ENCODE data around the gene AP4S1. TPM values are rescaled to one million over a fixed set of nuclear protein-coding genes. Genes with fewer than 3 reads are reported as not detected.
"Not testable (repeated sequence)": the region's sequence is repeated elsewhere in the genome, so short reads cannot be mapped to it uniquely, and the experiment has no call there.

Gene AP4S1
- polyA plus RNA-seq, 1 donor from 2014 or later: 9.7 TPM

- H3K36me3 Mint-ChIP-seq: peaks cover 10% of the 10 kb centered on the region
- peaks cover 0 to 2% (median 0%) of the 10 kb centered on the region in 3 donors for H3K4me1 Mint-ChIP-seq
- no peak overlapping the region for H3K4me3 Mint-ChIP-seq
- peak overlapping the region in 1 of 3 donors; percentile 49 for H3K27ac Mint-ChIP-seq
- H3K27me3 Mint-ChIP-seq: no peaks in the 10 kb centered on the region
- peaks cover 2 to 6% (median 4%) of the 10 kb centered on the region in 3 donors for H3K9me3 Mint-ChIP-seq
Measured at GRCh38 chr14:31075144-31075543, 49.7 kb downstream of the AP4S1 start.

- H3K9me3 Mint-ChIP-seq: peaks cover 2 to 6% (median 4%) of the 10 kb centered on the region in 3 donors
- peaks cover 10% of the 10 kb centered on the region for H3K36me3 Mint-ChIP-seq
- H3K27me3 Mint-ChIP-seq: no peaks in the 10 kb centered on the region
- peak overlapping the region in 2 of 3 donors; percentile 2 to 50 for H3K27ac Mint-ChIP-seq
- no peak overlapping the region for H3K4me3 Mint-ChIP-seq
- H3K4me1 Mint-ChIP-seq: no peaks in the 10 kb centered on the region
Measured at GRCh38 chr14:31078766-31079165, 53.3 kb downstream of the AP4S1 start.

DNA sequence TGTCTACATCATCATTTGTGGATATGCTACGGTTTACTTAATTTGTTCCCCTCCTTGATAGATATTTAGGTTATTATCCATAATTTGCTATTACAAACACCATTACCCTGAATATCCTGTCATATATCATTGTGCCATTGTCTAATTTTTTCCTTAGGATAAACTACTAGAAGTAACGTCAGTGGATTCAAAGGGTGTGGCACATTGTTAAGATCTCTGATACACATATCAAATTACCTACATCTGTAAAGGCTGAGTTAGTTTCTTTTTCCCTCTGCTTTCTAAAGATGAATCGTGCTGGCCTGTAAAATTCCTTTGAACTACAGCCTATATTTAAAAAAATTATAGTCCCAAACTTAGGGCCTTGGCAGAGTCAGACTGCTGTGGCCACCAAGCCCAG is 54.6 kb downstream of the AP4S1 start:
- peaks cover 8% of the 10 kb centered on the region for H3K36me3 Mint-ChIP-seq
- no peaks in the 10 kb centered on the region for H3K27me3 Mint-ChIP-seq
- peak overlapping the region in 1 of 3 donors; percentile 28 for H3K27ac Mint-ChIP-seq

GRCh38 chr14:31080484-31080883 is 55.0 kb downstream of the AP4S1 start:
- peaks cover 0 to under 1% (median 0%) of the 10 kb centered on the region in 3 donors for H3K9me3 Mint-ChIP-seq
- no peaks in the 10 kb centered on the region for H3K27me3 Mint-ChIP-seq
- H3K36me3 Mint-ChIP-seq: peaks cover 5% of the 10 kb centered on the region
- peaks cover 5 to 8% (median 6%) of the 10 kb centered on the region in 3 donors for H3K4me1 Mint-ChIP-seq
- H3K27ac Mint-ChIP-seq: peak overlapping the region in 1 of 3 donors; percentile 28
- no peak overlapping the region for H3K4me3 Mint-ChIP-seq

More for the DNA sequence above, 54.6 kb downstream of the AP4S1 start:
- H3K9me3 Mint-ChIP-seq: peaks cover 1 to 5% (median 2%) of the 10 kb centered on the region in 3 donors
- no peak overlapping the region for H3K4me3 Mint-ChIP-seq
- H3K4me1 Mint-ChIP-seq: peaks cover 5 to 8% (median 6%) of the 10 kb centered on the region in 3 donors

DNA sequence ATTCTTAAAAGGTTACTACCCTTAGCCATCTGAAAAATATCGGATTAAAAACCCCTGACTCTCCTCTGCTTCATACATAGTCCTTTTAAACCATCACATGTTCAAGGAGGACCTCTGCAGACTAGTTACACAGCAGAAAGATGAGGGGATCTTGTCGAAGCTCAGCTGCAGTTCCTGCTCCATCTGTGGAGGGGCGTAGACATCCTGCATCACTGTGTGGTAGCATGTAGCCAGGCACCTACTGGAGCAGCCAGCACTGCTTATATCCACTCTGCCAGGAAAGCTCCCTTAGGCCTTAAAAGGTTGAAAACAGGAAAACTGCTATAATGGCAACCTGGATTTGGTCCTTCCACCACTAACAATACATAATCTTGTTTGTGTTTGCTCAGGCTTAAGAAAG is 58.3 kb downstream of the AP4S1 start:
- Mint-ChIP-seq H3K4me1 (peaks cover 5 to 8% (median 6%) of the 10 kb centered on the region in 3 donors), H3K9me3 (no peaks in the 10 kb centered on the region), H3K27ac (peak overlapping the region in 1 of 3 donors; percentile 15), H3K27me3 (no peaks in the 10 kb centered on the region), H3K36me3 (no peaks in the 10 kb centered on the region), H3K4me3 (no peak overlapping the region)

DNA sequence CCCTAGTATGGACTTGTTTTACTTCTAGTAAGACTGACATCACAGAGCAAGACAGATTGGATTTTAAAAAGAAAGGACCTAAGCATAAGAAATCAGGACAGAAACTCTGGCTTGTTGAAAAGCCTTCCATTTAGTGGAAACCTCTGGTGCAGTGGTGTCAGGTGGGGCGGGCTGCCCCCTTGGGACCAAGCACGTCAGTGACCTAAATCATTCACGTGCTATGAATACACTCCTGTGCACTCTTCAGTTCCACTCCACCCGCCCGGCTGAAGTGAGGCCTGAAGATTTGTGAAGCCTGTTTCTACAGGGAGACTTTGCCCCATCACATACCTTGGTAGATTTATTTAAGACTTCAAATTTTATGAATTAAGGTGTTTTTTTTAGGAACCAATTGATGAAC is 58.9 kb downstream of the AP4S1 start:
- H3K9me3 Mint-ChIP-seq: no peaks in the 10 kb centered on the region
- no peaks in the 10 kb centered on the region for H3K27me3 Mint-ChIP-seq
- H3K4me1 Mint-ChIP-seq: peaks cover 5 to 8% (median 6%) of the 10 kb centered on the region in 3 donors
- H3K4me3 Mint-ChIP-seq: no peak overlapping the region
- H3K36me3 Mint-ChIP-seq: no peaks in the 10 kb centered on the region
- H3K27ac Mint-ChIP-seq: peak overlapping the region in 2 of 3 donors; percentile 15 to 46

DNA sequence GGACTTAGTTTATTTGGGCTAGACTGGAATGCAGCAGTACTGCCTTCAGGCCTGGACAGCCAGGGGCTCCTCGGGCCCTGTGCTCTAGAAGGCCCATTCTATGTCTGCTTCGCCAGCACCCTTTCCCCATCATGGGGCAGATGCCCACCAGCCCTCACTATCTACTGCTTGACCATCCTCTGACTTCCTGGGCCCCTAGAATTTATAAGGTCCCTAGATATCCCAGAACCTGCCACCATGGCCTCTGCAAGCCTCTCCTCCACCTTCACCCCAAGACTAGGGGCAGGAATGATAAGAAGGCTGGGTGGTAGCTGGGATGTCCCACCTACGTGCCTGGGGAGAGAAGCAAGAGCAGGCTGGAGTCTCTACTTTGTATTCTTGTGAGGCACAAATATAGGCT is 59.6 kb downstream of the AP4S1 start:
- Mint-ChIP-seq H3K4me3 (no peak overlapping the region), H3K4me1 (peaks cover 5 to 8% (median 6%) of the 10 kb centered on the region in 3 donors), H3K27me3 (no peaks in the 10 kb centered on the region), H3K27ac (no peak overlapping the region), H3K9me3 (no peaks in the 10 kb centered on the region), H3K36me3 (no peaks in the 10 kb centered on the region)

DNA sequence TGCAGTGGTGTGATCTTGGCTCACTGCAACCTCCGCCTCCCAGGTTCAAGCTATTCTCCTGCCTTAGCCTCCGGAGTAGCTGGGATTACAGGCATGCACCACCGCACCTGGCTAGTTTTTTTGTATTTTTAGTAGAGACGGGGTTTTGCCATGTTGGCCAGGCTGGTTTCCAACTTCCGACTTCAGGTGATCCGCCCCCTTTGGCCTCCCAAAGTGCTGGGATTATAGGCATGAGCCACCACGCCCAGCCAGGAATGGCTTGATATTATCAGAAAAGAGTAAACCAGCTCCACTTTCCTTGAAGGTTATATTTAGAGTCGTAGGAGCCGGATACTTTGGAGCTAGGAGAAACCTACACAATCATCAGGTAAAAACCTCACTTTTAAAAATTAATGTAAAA is 61.0 kb downstream of the AP4S1 start:
- H3K9me3 Mint-ChIP-seq, H3K27me3 Mint-ChIP-seq, H3K4me1 Mint-ChIP-seq, H3K27ac Mint-ChIP-seq, H3K36me3 Mint-ChIP-seq, H3K4me3 Mint-ChIP-seq: not testable (repeated sequence)

DNA sequence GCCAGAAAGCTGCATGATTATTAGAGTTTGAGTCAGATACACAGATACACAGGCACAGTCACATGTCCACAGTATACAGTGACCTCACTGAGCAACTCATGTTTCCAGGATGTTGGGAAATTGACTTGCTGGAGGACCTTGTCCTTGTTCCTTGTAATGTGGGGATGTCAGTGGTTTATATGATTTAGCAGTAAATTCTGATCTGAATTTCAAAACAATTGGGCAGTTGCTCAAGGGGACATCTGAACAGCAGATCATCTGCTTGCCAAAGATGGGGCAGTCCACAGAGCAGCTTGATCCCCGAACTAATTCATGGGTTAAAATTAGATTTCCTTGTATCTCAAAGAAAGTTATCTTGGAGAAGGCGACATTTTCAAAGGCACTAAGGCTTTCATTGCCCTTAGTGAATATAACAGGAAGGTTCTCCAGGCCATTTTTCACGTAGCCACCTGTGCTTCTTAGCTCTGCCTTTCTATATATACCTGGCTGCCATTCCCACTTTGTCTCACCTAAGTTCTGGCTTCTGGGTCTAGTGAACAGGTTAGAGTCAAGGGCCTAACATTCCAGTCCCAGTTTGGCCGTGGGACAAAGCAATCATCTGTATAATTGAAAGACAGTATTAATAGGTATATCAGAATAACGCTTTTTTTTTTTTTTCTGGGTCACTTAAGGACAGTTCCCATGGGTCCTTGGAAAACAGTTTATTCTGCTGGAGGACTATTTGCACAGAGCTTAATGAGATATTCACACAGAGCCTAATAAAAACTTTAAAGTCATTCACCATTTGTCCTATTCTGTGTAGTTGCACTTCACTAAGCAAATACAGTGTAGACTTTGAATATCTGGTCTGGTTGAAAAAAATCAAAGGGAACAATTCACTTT is 65.7 kb downstream of the AP4S1 start:
- H3K27ac Mint-ChIP-seq: peak overlapping the region in 1 of 3 donors; percentile 36
- H3K4me1 Mint-ChIP-seq: no peaks in the 10 kb centered on the region
- H3K4me3 Mint-ChIP-seq: no peak overlapping the region
- H3K27me3 Mint-ChIP-seq: no peaks in the 10 kb centered on the region
- no peaks in the 10 kb centered on the region for H3K36me3 Mint-ChIP-seq
- no peaks in the 10 kb centered on the region for H3K9me3 Mint-ChIP-seq

DNA sequence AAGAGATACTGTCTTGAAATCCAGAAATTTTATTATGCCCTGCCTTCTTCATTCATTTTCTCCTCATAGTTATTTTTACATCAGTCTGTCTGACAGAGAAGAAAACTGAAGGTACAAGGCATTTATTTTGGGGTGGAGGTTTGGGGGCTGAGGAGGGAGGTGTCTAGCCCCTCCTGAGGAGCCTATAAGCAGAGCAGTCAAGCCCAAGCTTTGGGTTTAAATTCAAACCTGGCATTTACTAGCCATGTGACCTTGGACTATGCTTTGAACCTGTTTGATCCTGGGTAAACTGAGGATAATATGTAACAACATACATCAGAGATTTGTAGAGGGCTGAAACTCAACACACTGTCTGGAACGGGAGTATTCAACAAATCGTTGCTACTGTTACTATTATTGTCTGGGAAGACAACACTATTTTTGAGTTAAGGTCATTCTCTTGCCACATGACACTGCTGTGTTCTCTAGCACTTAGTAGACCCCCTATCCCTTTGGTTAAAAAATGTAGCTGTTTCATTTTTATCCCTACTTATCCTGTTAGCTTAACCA is 66.8 kb downstream of the AP4S1 start:
- Mint-ChIP-seq H3K36me3 (no peaks in the 10 kb centered on the region), H3K4me1 (no peaks in the 10 kb centered on the region), H3K4me3 (no peak overlapping the region), H3K9me3 (no peaks in the 10 kb centered on the region), H3K27ac (peak overlapping the region in 1 of 3 donors; percentile 36), H3K27me3 (no peaks in the 10 kb centered on the region)

DNA sequence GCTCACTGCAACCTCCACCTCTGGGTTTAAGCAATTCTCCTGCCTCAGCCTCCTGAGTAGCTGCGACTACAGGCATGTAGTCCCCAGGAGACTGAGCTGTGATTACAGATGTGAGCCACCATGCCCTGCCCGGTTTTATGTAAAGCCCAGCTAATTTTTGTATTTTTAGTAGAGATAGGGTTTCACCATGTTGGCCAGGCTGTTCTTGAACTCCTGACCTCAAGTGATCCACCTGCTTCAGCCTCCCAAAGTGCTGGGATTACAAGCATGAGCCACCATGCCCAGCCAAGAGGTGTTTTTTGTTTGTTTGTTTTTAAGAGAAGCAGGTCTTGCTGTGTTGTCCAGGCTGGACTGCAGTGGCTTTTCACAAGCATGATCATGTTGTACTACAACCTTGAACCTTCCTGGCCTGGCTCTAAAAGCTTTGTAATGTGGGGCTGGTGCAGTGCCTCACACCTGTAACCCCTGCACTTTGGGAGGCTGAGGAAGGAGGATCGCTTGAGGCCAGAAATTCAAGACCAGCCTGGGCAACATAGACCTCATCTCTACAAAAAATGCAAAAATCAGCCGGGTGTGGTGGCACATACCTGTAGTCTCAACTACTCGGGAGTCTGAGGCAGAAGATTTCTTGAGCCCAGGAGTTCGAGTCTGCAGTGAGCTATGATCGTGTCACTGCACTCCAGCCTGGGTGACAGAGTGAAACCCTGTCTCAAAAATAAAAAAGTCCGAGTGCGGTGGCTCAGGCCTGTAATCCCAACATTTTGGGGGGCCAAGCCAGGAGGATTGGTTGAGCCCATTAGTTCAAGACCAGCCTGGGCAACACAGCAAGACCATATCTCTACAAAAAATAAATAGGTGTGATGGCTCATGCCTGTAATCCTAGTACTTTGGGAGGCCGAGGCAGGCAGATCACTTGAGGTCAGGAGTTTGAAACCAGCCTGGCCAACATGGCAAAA is 68.7 kb downstream of the AP4S1 start:
- H3K4me3 Mint-ChIP-seq, H3K9me3 Mint-ChIP-seq, H3K27ac Mint-ChIP-seq, H3K36me3 Mint-ChIP-seq, H3K4me1 Mint-ChIP-seq, H3K27me3 Mint-ChIP-seq: not testable (repeated sequence)

DNA sequence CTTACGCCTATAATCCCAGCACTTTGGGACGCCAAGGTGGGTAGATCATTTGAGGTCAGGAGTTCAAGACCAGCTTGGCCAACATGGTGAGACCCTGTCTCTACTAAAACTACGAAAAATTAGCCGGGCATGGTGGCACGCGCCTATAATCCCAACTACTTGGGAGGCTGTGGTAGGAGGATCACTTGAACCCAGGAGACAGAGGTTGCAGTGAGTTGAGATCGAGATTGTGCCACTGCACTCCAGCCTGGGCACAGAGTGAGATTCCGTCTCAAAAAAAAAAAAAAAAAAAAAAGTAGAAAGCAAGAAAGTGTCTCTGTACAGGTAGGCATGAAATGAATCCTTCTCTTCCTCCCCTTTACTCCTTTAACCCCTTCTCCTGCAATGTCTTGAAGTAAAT is 70.4 kb downstream of the AP4S1 start:
- not testable (repeated sequence) for H3K36me3 Mint-ChIP-seq, H3K27ac Mint-ChIP-seq, H3K9me3 Mint-ChIP-seq, H3K4me1 Mint-ChIP-seq, H3K27me3 Mint-ChIP-seq, H3K4me3 Mint-ChIP-seq

DNA sequence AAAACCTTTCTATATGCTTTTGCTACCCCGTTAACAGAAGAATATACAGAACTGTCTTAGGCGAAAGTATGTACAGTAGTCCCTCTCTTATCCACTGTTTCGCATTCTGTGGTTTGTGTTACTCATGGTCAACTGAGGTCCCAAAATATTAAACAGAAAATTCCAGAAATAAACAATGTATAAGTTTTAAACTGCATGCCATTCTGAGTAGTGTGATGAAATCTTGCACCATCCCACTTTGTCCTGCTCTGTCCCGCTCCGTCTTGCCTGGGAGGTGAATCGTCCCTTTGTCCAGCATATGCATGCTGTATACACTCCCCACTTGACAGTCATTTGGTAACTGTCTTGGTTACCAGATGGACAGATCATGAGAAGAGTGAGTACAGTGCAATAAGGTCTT is 70.8 kb downstream of the AP4S1 start:
- no peak overlapping the region for H3K27ac Mint-ChIP-seq
- H3K36me3 Mint-ChIP-seq: peaks cover 7% of the 10 kb centered on the region
- H3K4me1 Mint-ChIP-seq: no peaks in the 10 kb centered on the region
- no peaks in the 10 kb centered on the region for H3K9me3 Mint-ChIP-seq
- no peak overlapping the region for H3K4me3 Mint-ChIP-seq
- no peaks in the 10 kb centered on the region for H3K27me3 Mint-ChIP-seq

- H3K27ac Mint-ChIP-seq: peak overlapping the region in 1 of 3 donors; percentile 39
- H3K27me3 Mint-ChIP-seq: no peaks in the 10 kb centered on the region
- H3K9me3 Mint-ChIP-seq: no peaks in the 10 kb centered on the region
- no peaks in the 10 kb centered on the region for H3K4me1 Mint-ChIP-seq
- no peak overlapping the region for H3K4me3 Mint-ChIP-seq
- peaks cover 7% of the 10 kb centered on the region for H3K36me3 Mint-ChIP-seq
Measured at GRCh38 chr14:31097081-31097480, 71.6 kb downstream of the AP4S1 start.

DNA sequence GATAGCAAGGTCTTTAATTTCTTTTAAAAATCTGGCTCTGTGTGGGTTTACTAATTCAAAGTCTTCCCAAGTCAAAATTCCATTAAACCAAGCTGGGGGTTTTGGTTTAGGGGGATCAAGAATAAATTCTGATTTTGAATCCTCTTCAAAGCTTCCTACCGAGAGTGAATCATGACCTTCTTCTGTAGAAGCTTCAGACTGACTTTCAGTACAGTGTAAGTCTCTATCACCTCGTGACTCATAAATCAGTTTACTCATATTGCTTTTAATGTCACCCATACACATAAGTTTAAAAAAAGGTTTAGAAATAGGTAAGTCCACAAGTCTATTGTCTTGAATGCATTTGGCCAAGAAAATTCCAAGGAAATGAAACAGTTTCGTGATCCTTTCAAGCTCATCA is 81.3 kb downstream of the AP4S1 start:
- no peaks in the 10 kb centered on the region for H3K9me3 Mint-ChIP-seq
- H3K27ac Mint-ChIP-seq: no peak overlapping the region
- H3K4me1 Mint-ChIP-seq: no peaks in the 10 kb centered on the region
- H3K27me3 Mint-ChIP-seq: no peaks in the 10 kb centered on the region
- H3K36me3 Mint-ChIP-seq: peaks cover 7% of the 10 kb centered on the region
- no peak overlapping the region for H3K4me3 Mint-ChIP-seq
